OCI-LY1 (cell line): ENCODE results near the gene CXCL14.

Experiments
- H2AFZ ChIP-seq: fragments of 200-600 bp; sonication (generic), shearing (Covaris generic); 2 replicates; pipeline ENCODE4 v1.6.0; 2014; ENCODE audit warnings: antibody characterized with exemption, mild to moderate bottlenecking, low read length
- H3F3A ChIP-seq: fragments of 200-600 bp; sonication (generic), shearing (Covaris generic); 2 replicates; pipeline ENCODE4 v1.6.0; 2014; ENCODE audit warnings: mild to moderate bottlenecking, antibody characterized with exemption, low read length, moderate library complexity; ENCODE audit not compliant: insufficient read depth
- H3K27ac ChIP-seq: fragments of 200-600 bp; sonication (generic); 2 replicates; pipeline ENCODE4 v1.5.1; 2014; ENCODE audit warnings: low read length, mixed run types, mild to moderate bottlenecking, low read depth; ENCODE audit not compliant: poor library complexity, severe bottlenecking
- H3K27me3 ChIP-seq: fragments of 200-600 bp; sonication (generic); 2 replicates; pipeline ENCODE4 v1.6.0; 2014; ENCODE audit warnings: antibody characterized with exemption, mild to moderate bottlenecking, low read length, moderate library complexity; ENCODE audit not compliant: insufficient read depth
- H3K36me3 ChIP-seq: fragments of 200-600 bp; sonication (generic); 2 replicates; pipeline ENCODE4 v1.6.1; 2014; ENCODE audit warnings: mild to moderate bottlenecking, antibody characterized with exemption, low read length, moderate library complexity, mixed read lengths; ENCODE audit not compliant: insufficient read depth
- H3K4me1 ChIP-seq: fragments of 200-600 bp; sonication (generic); 2 replicates; pipeline ENCODE4 v1.5.1; 2014; ENCODE audit warnings: mild to moderate bottlenecking, low read length, moderate library complexity; ENCODE audit not compliant: insufficient read depth, severe bottlenecking
- H3K4me2 ChIP-seq: fragments of 200-600 bp; sonication (generic), shearing (Covaris generic); 2 replicates; pipeline ENCODE4 v1.6.1; 2014; ENCODE audit warnings: low read length
- H3K4me3 ChIP-seq: fragments of 200-600 bp; sonication (generic); 2 replicates; pipeline ENCODE4 v1.5.1; 2014; ENCODE audit warnings: low read length, low read depth, mild to moderate bottlenecking, mixed read lengths; ENCODE audit not compliant: poor library complexity, severe bottlenecking
- H3K79me2 ChIP-seq: fragments of 200-600 bp; shearing (Covaris generic); 2 replicates; pipeline ENCODE4 v1.6.1; 2016; ENCODE audit warnings: mixed run types, low read length, mixed read lengths; ENCODE audit not compliant: insufficient read depth
- H3K9ac ChIP-seq: fragments of 200-600 bp; sonication (generic), shearing (Covaris generic); 2 replicates; pipeline ENCODE4 v1.6.1; 2014; ENCODE audit warnings: mild to moderate bottlenecking, low read length, mixed read lengths
- H3K9me2 ChIP-seq: fragments of 200-600 bp; sonication (generic), shearing (Covaris generic); 2 replicates; pipeline ENCODE4 v1.6.1; 2014; ENCODE audit warnings: low read depth, mild to moderate bottlenecking, low read length, mixed read lengths
- H3K9me3 ChIP-seq: fragments of 200-600 bp; shearing (Covaris generic); 2 replicates; pipeline ENCODE4 v1.6.1; 2014; ENCODE audit warnings: low read length, mixed read lengths
- H4K20me1 ChIP-seq: fragments of 200-600 bp; sonication (generic), shearing (Covaris generic); 2 replicates; pipeline ENCODE4 v1.6.0; 2016; ENCODE audit warnings: mild to moderate bottlenecking, low read length; ENCODE audit not compliant: insufficient read depth
- CTCF ChIP-seq: fragments of 200-600 bp; sonication (generic), shearing (Covaris generic); IDR thresholded peaks from 2 replicates; pipeline ENCODE4 v1.5.1; 2017; ENCODE audit warnings: mild to moderate bottlenecking, antibody characterized with exemption, low read length, moderate library complexity, mixed read lengths
- EZH2 ChIP-seq: fragments of 200-600 bp; sonication (generic), shearing (Covaris generic); IDR thresholded peaks from 2 replicates; pipeline ENCODE4 v1.8.0; 2017; ENCODE audit warnings: borderline replicate concordance, mixed run types, mild to moderate bottlenecking, antibody characterized with exemption, low read length, moderate library complexity, mixed read lengths

CXCL14 gene

GRCh38 chr5:135582099-135582781 is 3.4 kb upstream of the CXCL14 start:
- Histone ChIP-seq H3K36me3 (no peaks in the 10 kb centered on the region), H3K4me3 (no peak overlapping the region), H3K9me3 (no peaks in the 10 kb centered on the region), H3K27ac (no peak overlapping the region), H3F3A (no peaks in the 10 kb centered on the region), H3K79me2 (no peaks in the 10 kb centered on the region), H3K4me1 (no peaks in the 10 kb centered on the region), H3K9ac (no peak overlapping the region), H3K4me2 (no peak overlapping the region), H3K27me3 (no peaks in the 10 kb centered on the region), H2AFZ (no peak overlapping the region), H4K20me1 (no peaks in the 10 kb centered on the region), H3K9me2 (no peaks in the 10 kb centered on the region)
- TF ChIP-seq EZH2 = no peak
- no peak for TF ChIP-seq CTCF

GRCh38 chr5:135578305-135578684 is 496 bp downstream of the CXCL14 start:
- H2AFZ ChIP-seq = no peak overlapping the region
- H3K9ac ChIP-seq = no peak overlapping the region
- no peak overlapping the region for H3K4me3 ChIP-seq

GRCh38 chr5:135577421-135577820 is 1.4 kb downstream of the CXCL14 start:
- no peak for TF ChIP-seq CTCF
- no peak overlapping the region for H3K4me3 ChIP-seq
- no peak overlapping the region for H3K4me2 ChIP-seq
- no peak overlapping the region for H2AFZ ChIP-seq
- no peaks in the 10 kb centered on the region for H4K20me1 ChIP-seq
- H3K36me3 ChIP-seq = no peaks in the 10 kb centered on the region
- no peaks in the 10 kb centered on the region for H3K4me1 ChIP-seq
- H3F3A ChIP-seq = no peaks in the 10 kb centered on the region
- no peaks in the 10 kb centered on the region for H3K9me2 ChIP-seq
- no peak overlapping the region for H3K9ac ChIP-seq
- no peaks in the 10 kb centered on the region for H3K27me3 ChIP-seq
- no peaks in the 10 kb centered on the region for H3K9me3 ChIP-seq
- H3K79me2 ChIP-seq = no peaks in the 10 kb centered on the region
- H3K27ac ChIP-seq = no peak overlapping the region

More at GRCh38 chr5:135578305-135578684, 496 bp downstream of the CXCL14 start:
- H3K79me2 ChIP-seq = no peaks in the 10 kb centered on the region
- H3K9me3 ChIP-seq = no peaks in the 10 kb centered on the region
- H3K4me2 ChIP-seq = no peak overlapping the region
- H3F3A ChIP-seq = no peaks in the 10 kb centered on the region
- H3K9me2 ChIP-seq = no peaks in the 10 kb centered on the region
- H3K4me1 ChIP-seq = no peaks in the 10 kb centered on the region
- no peaks in the 10 kb centered on the region for H4K20me1 ChIP-seq
- H3K27me3 ChIP-seq = no peaks in the 10 kb centered on the region
- no peaks in the 10 kb centered on the region for H3K36me3 ChIP-seq
- H3K27ac ChIP-seq = no peak overlapping the region
- TF ChIP-seq EZH2 (no peak), CTCF (no peak)
